SHP77 treated with DMSO at 0.1 percent for 48 hours (cell line): ENCODE measurements around the gene EMC8.

ENCODE experiments used
- DNase-seq: peaks from one replicate; lab custom pipeline; 2025; lab: John Stamatoyannopoulos, UW

EMC8 gene

DNA sequence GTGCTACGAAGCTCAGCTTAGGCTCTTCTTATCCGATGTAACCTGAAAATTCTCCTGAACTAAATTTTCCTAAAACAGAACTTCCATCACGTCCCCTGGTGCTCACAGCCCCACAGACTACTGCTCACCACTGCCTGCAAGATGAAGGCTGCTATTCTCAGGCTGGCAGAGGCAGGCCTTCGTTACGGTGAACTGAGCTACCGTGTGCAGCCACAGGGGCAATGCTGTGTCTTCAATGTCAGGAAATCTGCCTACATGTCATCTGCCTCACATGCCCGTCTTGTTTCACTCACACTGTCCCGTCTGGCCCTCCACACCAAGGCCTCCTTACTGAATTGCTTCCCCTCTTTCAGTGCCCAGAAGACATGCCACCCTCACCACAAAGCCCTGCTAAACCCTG is 15.9 kb downstream of the EMC8 start:
- no peak for DNase-seq

DNA sequence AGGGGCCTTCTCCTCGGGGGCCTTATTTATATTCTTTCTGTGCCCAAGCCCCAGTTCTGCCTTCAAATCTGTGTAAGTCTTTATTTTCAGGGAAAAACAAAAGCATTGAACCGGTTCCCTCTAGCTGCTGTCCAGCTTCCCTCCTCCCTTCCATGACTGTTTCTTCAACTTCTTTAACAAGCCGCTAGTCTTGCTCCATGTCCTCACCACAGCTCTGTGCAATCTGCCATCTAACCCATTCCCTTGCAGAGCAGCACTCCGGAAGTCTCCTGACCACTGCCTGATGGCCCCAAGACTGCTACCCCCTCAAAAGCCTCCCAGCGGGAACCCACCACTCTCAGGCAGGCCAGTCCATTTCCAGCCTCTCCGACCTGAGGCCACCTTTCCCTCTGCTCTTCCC is 16.9 kb downstream of the EMC8 start:
- no peak for DNase-seq

DNA sequence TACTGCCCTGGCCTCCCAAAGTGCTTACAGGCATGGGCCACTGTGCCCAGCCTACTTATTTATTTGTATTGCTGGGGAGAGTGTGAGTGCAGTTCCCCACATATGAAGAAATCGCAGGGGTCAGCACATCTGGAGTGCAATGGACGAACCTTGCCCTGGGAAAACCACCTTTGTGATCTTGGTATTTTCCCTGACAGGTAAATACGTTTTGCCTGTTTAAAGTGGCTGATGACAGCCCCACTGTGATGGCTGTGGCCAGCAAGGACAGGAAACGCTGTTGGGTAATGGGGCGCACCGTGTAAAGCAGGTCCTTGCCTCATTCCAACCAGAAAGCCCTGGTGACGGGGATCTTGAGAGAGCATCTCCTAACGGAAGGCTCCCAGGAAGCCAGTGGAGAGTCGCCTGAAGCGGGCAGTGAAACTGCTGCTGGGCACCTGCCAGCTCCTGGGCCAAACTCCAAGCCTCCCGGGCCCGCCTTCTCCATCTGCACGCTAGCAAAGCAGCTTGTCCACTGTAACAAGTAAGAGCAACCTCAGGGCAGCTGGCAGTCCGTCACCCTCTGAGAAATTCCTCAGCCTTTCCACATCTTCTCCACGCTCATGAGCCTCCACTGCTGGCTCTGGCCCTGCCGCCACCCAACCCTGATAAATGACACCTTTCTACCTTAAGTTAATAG is 17.5 kb downstream of the EMC8 start:
- no peak for DNase-seq

DNA sequence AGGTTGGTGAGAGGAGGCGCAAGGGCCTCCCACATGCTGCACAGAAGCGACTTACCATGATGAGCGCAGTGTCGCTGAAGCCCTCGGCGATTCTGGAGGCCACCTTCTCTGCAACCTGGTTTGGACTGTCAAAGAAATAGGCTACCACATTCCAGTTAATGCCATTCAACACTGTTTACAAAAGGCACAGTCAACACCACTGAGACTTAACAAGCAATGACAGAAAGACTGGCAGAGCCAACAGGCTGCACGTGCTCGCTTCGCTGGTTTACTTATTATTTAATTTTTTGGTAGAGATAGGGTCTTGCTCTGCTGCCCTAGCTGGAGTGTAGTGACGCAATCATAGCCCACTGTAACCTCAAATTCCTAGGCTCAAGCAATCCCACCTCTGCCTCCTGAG is 18.2 kb downstream of the EMC8 start:
- DNase-seq = no peak

DNA sequence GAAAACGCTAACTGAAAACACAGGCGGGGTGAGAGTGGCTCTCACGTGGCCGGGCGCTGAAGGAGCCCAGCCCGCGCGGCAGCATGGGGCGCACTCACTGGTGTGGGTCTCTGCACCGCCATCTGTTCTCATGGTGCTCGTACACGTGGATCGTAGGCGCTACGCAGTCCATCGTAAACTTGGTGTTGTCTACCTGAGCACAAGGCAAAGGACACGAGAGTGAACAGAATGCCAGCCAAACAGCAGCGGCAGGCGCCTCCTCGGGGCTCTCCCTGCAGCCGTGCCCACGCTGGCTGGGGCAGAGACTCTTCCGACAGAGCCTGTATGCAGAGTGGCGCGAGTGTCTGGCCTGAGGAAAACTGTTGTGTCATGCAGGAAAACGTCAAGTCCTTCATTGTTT is 19.1 kb downstream of the EMC8 start:
- DNase-seq = no peak

DNA sequence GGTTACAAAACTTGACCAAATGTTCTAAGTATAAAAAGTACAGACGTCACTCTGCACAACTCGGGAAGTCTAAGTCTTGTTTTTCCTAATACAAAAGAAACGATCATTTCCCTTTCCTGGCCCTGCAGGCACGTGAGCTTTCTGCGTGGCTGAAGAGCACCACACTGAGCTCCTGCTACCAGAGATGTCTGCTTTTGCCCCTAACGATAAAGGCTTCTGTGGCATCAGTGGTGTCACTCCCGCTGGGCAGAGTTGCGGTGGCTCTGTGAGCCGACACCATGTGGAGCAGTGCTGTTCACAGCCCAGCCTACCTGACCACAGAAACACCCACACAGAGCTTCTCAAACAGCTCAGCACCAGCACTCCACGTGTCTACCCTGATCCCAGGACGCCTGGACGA is 20.5 kb downstream of the EMC8 start:
- no peak for DNase-seq

DNA sequence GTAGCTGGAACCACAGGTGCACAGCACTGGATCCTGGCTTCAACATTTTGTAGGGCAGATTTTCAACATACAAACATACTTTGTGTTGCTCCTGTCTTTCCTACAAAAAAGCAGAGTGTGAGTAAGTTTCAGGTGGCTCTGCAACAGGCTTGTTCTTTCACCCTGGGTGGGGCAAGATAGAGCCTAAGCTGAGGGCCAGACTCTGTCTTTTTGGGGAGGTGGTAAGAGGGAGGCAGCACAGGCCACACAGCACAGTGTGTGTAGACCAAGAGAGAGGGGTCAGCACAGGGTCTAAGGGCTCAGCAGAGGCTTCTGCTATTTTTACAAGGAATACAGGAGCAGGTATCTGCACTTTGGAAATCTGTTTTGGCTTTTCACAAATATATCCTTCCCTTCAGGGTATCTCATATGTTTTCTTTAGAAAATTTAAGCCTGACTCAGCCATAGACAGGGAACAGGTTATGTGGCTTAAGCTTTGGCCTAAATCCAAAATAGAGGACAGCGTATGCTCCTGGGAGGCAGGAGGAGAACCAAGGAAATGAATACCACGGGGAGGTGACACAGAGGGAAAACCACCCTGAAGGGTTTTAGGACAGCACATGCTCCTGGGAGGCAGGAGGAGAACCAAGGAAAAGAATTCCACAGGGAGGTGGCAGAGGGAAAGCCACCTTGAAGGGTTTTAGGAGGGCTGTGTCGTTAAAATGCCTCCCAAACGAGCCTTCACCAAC is 21.6 kb downstream of the EMC8 start:
- no peak for DNase-seq

DNA sequence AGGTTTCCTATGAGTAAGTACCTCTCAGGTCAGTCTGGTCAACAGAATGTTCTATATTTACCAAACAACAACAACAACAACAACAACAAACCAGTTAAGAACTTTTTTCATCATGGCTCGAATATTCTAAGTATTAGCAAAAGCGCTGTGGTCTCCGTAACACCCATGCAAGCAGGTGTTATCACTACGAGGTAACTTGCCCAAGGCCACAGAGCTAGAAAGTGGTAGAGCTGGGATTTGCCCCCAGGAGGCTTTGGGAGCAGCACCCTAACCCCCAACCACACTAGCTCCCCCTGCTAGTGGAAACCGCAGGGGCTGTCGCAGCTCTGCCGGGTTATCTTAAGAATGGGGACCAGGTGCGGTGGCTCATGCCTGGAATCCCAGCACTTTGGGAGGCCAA is 24.5 kb downstream of the EMC8 start:
- DNase-seq = no peak

DNA sequence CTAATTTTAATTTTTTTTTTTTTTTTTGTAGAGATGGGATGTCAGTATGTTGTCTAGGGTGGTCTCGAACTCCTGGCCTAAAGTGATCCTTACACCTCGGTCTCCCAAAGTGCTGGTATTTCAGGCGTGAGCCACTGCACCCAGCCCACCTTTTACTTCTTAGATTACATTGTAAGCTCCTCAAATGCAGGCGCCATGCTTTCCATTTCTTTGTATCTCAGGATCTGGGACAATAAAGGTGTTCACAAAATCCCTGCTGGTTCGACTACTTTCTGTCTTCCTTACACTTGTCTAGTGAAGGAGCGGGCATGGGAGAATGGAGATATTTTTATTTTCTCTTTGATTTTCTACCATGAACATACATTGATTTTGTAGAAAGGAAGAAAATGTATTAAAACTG is 25.2 kb downstream of the EMC8 start:
- no peak for DNase-seq

DNA sequence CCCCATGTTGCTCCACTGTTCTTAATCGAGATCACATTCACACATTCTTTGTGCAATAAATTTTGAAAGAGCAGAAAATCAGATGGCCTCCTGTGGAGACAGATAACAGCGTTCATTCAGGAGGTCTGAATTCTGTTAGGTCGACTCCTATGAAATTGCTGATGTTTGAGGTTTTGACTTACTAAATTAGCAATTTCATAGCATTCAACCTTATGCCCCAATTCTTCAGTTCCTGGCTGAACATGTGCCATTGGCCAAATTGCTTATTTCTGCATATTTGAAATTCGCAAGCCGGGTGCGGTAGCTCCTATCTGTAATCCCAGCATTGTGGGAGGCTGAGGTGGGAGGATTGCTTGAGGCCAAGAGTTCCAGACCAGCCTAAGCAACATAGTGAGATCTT is 26.3 kb downstream of the EMC8 start:
- DNase-seq = no peak

DNA sequence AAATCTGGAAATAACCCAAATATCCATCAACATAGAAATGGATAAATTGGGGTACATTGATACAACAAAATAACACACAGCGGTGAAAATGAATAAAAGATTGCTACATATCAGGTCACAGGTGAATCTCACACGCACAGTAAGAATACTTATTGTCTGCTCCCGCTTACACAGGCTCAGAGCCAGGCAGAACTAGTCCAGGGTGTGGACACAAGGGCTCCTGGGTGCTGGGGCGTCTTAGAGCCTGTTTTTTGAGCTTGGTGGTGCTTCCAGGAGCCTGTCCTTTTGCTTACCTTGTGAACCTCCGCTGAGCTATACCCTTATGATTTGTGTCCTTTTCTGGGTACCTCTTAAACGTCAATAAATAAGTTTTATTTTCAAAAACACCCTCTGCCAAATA is 28.6 kb downstream of the EMC8 start:
- DNase-seq = no peak

DNA sequence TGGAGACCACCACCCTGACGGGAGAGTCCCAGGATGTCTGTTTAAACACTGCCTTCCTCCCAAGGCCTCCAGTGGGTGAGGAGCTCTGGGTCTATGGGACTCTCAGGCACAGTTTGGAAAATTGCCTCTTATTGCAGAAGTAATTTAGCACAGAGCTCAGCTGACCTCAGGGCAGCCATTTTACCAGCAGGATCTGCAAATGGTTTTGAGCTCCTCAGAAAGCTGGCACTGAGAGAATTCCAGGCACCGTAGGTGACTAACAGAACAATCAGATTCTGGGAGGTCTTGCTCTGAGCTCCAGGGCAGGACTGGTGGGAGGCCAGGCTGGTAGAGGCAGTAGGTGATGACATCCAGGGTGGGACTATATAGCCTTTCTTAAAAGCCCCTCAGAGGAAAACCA is 31.1 kb downstream of the EMC8 start:
- DNase-seq = no peak

DNA sequence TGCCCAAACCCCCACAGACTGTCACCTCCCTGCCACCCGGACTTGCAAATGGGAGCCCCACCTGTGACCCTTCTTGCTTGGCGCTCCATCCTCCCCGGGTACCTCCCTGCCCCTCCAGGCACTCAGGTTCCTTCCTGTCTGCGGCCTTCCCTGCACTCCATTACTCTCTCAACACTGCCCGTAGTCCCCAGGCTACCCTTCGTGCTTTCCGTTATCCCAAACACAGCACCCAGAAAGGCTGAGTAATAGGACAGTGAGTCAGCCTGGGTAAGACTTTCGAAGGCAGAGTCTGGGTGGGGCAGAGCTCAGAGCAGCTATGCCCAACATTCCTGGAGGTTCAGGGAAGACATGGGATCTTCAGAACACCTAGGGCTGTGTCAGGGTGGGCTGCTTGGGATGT is 31.8 kb downstream of the EMC8 start:
- no peak for DNase-seq

DNA sequence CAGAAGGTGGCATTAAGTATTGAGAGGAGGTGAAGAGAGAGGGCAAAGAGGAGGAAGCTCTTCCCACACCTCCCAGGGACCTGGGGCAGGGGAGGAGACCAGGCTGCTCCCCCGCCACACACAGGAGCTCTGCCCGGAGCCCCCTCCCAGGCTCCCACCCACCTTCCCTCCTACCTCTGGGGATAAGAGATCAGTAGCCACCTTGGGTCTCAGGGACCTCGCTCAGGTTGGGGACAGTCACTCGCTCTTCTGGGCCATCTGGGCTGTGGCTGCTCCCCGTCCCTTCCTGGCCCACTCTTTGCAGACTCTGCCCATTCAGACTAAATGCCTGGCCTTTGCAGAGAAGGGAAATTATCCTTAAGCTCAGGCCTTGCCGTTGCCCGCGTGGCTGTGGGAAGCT is 33.6 kb downstream of the EMC8 start:
- no peak for DNase-seq

DNA sequence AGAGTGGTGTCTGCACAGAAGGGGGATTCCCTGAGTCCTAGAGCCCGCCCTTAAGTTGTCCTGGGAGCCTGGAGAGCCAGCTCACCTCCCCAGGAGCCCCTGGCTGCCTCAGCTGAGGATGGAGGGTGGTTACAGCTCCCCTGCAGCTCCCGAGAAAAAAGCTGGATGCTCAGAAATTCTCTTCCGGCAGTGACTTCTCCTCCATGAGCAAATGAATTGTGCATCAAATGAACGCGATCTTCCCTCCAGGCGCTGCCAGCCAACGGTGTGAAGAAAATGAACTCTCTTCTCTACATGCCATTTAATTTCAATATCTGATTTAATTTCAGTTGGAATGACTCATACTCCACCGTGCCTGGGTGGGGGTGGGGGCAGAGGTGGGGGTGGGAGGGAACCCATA is 34.1 kb downstream of the EMC8 start:
- DNase-seq = no peak

DNA sequence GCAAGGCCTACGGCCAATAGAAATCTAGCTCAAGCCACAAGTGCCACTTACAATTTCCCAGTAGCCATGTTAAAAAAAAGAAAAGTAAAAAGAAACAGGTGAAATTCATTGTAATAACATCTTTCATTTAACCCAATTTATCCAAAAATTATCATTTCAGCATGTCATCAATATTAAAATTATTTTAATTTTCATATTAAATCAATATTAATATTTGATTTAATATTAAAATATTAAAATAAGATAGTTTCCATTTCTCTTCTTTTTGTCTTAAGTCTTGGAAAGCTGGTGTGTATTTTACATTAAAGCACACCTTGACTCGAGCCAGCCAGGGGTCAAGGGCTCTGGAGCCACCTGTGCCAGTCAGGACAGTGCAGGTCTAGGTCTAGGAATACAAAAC is 35.7 kb downstream of the EMC8 start:
- no peak for DNase-seq

DNA sequence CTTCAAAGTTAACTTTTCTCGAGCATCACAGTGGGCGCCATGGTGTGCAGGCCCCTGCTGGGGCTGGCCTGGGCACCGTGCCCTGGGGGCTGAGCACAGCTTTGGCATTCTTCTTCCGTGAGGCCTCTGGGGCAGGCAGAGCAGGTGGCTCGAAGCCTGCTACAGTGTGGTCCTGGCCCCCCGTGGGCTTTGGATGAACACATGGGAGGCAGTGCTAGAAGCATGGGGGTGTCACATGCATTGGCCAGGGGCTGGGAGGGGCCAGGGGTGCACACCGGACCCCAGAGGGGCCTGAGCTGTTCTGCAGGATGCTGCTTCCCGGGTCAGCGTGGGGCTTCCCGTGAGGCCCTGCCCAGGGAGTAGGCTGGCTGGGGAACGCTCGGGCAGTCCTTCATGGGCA is 36.4 kb downstream of the EMC8 start:
- no peak for DNase-seq

DNA sequence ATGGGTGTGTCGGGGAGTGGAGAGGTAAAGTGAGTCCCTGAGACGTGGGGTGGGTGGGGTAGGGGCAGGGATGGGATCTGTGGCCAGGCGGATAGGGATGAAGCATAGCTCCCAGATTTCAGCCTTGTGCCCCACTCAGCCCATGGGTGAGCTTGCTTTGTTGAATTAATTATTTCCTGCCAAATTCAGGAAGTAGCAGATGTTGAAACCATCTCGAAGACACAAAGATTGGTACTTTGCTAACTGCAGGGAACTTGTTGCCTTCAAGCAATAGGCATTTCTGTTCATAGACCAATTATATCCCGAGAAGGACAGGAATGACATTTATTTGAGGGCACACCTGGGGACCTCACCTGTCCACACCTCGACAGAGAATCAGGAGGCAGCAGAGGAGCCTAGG is 37.5 kb downstream of the EMC8 start:
- no peak for DNase-seq

DNA sequence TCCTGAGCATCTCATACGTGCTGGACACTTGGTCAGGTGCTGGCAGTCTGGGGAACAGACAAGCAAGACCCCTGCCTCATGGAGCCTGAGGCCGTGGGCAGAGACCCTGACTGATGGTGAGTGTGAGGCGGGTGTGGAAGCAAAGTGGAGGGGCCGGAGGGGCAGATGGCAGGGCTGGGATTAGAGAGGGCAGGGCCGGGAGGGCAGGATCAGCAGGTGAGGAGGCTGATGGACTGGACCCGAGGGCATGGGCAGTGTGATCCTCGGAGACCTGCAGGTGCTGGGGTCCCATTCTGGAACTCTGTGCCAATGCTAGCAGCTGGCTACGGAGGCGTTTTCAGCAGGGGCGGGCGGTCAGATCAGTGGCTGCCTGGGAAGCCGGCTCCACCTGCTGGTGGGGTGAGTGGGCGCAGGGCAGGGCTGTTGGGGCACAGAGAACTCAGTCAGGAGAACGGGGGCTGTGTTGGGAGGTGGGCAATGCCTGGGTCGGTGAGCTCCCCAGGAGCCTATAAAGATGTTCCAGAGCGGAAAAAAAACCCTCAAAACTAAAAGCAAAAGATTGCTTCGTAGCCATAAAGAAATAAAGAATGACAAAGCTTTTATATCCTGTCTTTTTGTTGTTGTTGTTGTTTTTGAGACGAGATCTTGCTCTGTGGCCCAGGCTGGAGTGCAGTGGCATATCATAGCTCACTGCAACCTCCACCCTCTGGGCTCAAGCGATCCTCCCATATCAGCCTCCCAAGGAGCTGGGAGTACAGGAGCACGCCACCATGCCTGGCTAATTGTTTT is 39.5 kb downstream of the EMC8 start:
- no peak for DNase-seq

DNA sequence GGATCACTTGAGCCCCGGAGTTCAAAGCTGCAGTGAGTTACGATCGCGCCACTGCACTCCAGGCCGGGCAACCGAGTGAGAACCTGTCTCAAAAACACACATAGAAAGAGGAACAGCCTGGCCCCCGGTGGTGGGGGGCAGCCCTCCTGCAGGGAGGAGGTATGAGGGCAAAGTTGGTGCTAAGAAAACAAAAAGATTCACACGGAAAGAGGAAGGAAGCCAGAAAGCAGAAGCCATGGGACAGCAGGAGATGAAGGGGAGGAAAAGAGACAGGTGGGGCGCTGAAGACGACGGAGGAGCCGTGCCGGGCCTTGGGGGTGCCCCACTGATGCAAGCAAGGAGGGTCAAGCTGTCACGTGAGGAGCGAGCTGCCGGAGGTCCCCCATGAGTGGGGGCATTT is 40.2 kb downstream of the EMC8 start:
- no peak for DNase-seq

DNA sequence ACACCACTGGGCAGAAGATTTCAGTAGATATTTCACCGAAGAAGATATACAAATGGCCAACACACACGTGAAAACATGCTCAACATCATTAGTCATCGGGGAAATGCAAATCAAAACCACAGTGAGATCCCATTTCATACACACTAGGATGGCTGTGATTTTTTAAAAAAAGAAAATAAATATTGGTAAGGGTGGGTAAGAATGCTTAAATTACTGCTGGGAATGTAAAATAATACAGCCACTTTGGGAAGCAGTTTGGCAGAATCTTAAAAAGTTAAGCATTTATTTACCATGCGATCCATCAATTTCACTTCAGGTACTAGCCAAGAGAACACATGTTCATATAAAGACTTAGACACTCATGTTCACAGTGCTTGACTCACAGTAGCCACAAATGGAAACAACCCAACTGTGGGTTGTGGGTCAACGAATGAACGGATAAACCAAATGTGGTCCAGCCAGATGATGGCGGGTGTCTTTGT is 42.0 kb downstream of the EMC8 start:
- no peak for DNase-seq

DNA sequence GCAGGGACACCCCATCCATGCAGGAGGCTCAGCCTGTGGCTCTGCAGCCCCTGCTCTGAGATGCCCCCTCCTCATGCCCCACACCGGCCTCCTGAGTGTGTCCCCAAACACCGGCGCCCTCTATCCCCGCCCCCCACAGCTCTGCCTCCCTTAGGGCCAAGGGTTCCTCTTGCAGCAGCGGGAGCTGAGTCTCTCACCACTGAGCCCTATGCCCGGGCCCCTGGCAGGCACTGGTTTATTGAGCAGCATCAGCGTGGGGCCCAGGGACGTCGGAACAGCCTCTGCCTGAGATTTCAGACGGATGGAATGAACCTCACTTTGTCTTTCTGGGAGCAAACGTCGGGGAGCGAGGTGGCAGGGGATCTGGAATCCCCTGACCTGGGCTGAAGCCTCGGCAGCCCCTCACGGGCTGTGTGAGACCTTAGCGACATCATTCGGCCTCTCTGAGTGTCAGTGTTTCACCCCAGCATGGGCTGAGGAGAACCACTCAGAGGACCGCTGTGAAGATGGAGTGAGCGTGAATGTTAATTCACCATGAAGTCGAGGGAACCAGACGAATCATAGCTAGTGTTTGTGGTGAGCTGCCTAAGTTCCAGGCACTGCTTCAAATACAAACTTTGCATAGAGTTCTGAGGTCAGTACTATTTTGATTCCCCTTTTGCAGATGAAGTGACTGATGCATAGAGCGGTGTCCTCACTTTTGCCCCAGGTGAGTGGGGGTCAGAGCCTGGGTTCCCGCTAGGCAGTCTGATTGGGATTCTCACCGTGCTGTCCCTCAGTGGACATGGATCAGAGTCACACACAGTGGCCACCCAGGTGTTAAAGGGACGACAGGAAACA is 43.2 kb downstream of the EMC8 start:
- no peak for DNase-seq
